Mesenchymal stem cell (in vitro differentiated cells and primary cell): ENCODE measurements around the gene DYNC1H1.

ENCODE experiments used
- DNase-seq: peaks from one replicate; pipeline ENCODE4 v3.0.0-alpha.2; 2013
- H2AFZ ChIP-seq: one replicate; pipeline ENCODE4 v1.6.1; 2013; ENCODE audit warnings: low read depth, mild to moderate bottlenecking, control low read depth, inconsistent platforms, low read length, moderate library complexity
- H2AK5ac ChIP-seq: 2 replicates; pipeline ENCODE4 v1.6.1; 2013; ENCODE audit warnings: low read length, moderate library complexity, mild to moderate bottlenecking, inconsistent platforms; ENCODE audit not compliant: severe bottlenecking
- H2BK120ac ChIP-seq: one replicate; pipeline ENCODE4 v1.6.1; 2013; ENCODE audit warnings: low read depth, mild to moderate bottlenecking, inconsistent platforms, low read length, moderate library complexity
- H2BK12ac ChIP-seq, 2 experiments: one replicate each; pipeline ENCODE4 v1.6.1; 2013; ENCODE audit warnings: inconsistent platforms in 2 of 2, low read length in 2 of 2, mild to moderate bottlenecking in 2 of 2, moderate library complexity in 2 of 2, control low read depth in 1 of 2
- H2BK15ac ChIP-seq: one replicate; pipeline ENCODE4 v1.6.1; 2013; ENCODE audit warnings: mild to moderate bottlenecking, low read depth, inconsistent platforms; ENCODE audit not compliant: poor library complexity, severe bottlenecking
- H2BK5ac ChIP-seq: 2 replicates; pipeline ENCODE4 v1.6.1; 2013; ENCODE audit warnings: low read depth, mild to moderate bottlenecking, low read length, control low read depth, inconsistent platforms; ENCODE audit not compliant: poor library complexity, severe bottlenecking
- H3K14ac ChIP-seq, 2 experiments: one replicate each; pipeline ENCODE4 v1.6.1; 2013; ENCODE audit warnings: inconsistent platforms in 2 of 2, low read length in 2 of 2, control low read depth in 1 of 2, mild to moderate bottlenecking in 1 of 2, moderate library complexity in 1 of 2
- H3K18ac ChIP-seq, 2 experiments: one replicate each; pipeline ENCODE4 v1.6.1; 2013; ENCODE audit warnings: inconsistent platforms in 2 of 2, low read length in 2 of 2, control low read depth in 1 of 2, low read depth in 1 of 2, mild to moderate bottlenecking in 1 of 2
- H3K23ac ChIP-seq, 2 experiments: one replicate each; pipeline ENCODE4 v1.6.1; 2013; ENCODE audit warnings: inconsistent platforms in 2 of 2, low read length in 2 of 2, mild to moderate bottlenecking in 2 of 2, moderate library complexity in 2 of 2, control low read depth in 1 of 2
- H3K27ac ChIP-seq: 2 replicates; pipeline ENCODE4 v1.5.1; 2013; ENCODE audit warnings: mild to moderate bottlenecking, moderate library complexity, low read length, control low read depth, inconsistent platforms; ENCODE audit not compliant: poor library complexity, severe bottlenecking
- H3K27me3 ChIP-seq, 2 experiments: 2 replicates each; pipeline versions ENCODE4 v1.6.1 to v1.7.0; 2013; ENCODE audit warnings: low read length in 2 of 2, mild to moderate bottlenecking in 2 of 2, moderate library complexity in 2 of 2, control low read depth in 1 of 2, inconsistent platforms in 1 of 2; ENCODE audit not compliant: control insufficient read depth in 1 of 2, insufficient read depth in 1 of 2
- H3K36me3 ChIP-seq, 2 experiments: 2 replicates each; pipeline versions ENCODE4 v1.6.1 to v1.7.0; 2013; ENCODE audit warnings: low read length in 2 of 2, control low read depth in 1 of 2, inconsistent platforms in 1 of 2, low read depth in 1 of 2, mild to moderate bottlenecking in 1 of 2; ENCODE audit not compliant: insufficient read depth in 2 of 2, control insufficient read depth in 1 of 2
- H3K4ac ChIP-seq, 2 experiments: one replicate each; pipeline ENCODE4 v1.6.1; 2013; ENCODE audit warnings: inconsistent platforms in 2 of 2, low read length in 2 of 2, mild to moderate bottlenecking in 2 of 2, moderate library complexity in 2 of 2, control low read depth in 1 of 2, low read depth in 1 of 2
- H3K4me1 ChIP-seq: 2 replicates; pipeline ENCODE4 v1.6.1; 2013; ENCODE audit warnings: low read depth, low read length, control low read depth; ENCODE audit not compliant: control insufficient read depth, insufficient read depth
- H3K4me2 ChIP-seq: 2 replicates; pipeline ENCODE4 v1.6.1; 2013; ENCODE audit warnings: low read length, mild to moderate bottlenecking, inconsistent platforms; ENCODE audit not compliant: poor library complexity, severe bottlenecking
- H3K4me3 ChIP-seq, 2 experiments: 2 replicates each; pipeline versions ENCODE4 v1.5.1 to v1.7.0; 2013; ENCODE audit warnings: low read length in 2 of 2, mild to moderate bottlenecking in 2 of 2, control low read depth in 1 of 2, low read depth in 1 of 2; ENCODE audit not compliant: insufficient read depth in 1 of 2
- H3K79me1 ChIP-seq: replicated peaks from 2 replicates; pipeline ENCODE4 v1.6.1; 2013; ENCODE audit warnings: mild to moderate bottlenecking, control low read depth, low read length, inconsistent platforms; ENCODE audit not compliant: poor library complexity, severe bottlenecking
- H3K9ac ChIP-seq: 2 replicates; pipeline ENCODE4 v1.7.0; 2013; ENCODE audit warnings: mild to moderate bottlenecking, low read length, moderate library complexity
- H3K9me3 ChIP-seq: 2 replicates; pipeline ENCODE4 v1.7.0; 2013; ENCODE audit warnings: mild to moderate bottlenecking, low read length; ENCODE audit not compliant: control insufficient read depth
- H4K8ac ChIP-seq: one replicate; pipeline ENCODE4 v1.6.1; 2013; ENCODE audit warnings: inconsistent platforms, mild to moderate bottlenecking, low read length, moderate library complexity
- H4K91ac ChIP-seq: one replicate; pipeline ENCODE4 v1.6.1; 2013; ENCODE audit warnings: mild to moderate bottlenecking, low read length, inconsistent platforms
- WGBS: methylation state at CpG from one replicate; pipeline ENCODE4 v1.1.7; 2013; ENCODE audit warnings: mixed read lengths; 5-methylcytosine and 5-hydroxymethylcytosine counted together

Gene DYNC1H1

GRCh38 chr14:101948666-101949216 lies 15.6 kb upstream of the DYNC1H1 start:
- peak overlapping the region; percentile 51 for H2AK5ac ChIP-seq
- peak overlapping the region in 1 of 2 experiments; percentile 51 for H3K23ac ChIP-seq
- peaks cover 0 to 7% of the 10 kb centered on the region in 2 experiments for H3K36me3 ChIP-seq
- peak overlapping the region; percentile 99 for H3K9ac ChIP-seq
- peak overlapping the region; percentile 96 for H3K27ac ChIP-seq
- H3K9me3 ChIP-seq: no peaks in the 10 kb centered on the region
- H3K4ac ChIP-seq: peak overlapping the region; percentile 54 to 89
- H3K27me3 ChIP-seq: no peaks in the 10 kb centered on the region
- peaks cover 9% of the 10 kb centered on the region for H3K4me1 ChIP-seq
- H2BK15ac ChIP-seq: no peak overlapping the region
- peak overlapping the region; percentile 70 to 95 for H3K4me3 ChIP-seq
- H3K18ac ChIP-seq: peak overlapping the region; percentile 65 to 93
- H2BK120ac ChIP-seq: peak overlapping the region; percentile 45
- 23% methylated on average over 29 of the region's 29 CpGs for WGBS
- peak overlapping the region; percentile 73 for H2AFZ ChIP-seq
- peak overlapping the region; percentile 86 for H4K8ac ChIP-seq
- H2BK12ac ChIP-seq: peak overlapping the region in 1 of 2 experiments; percentile 25
- peak overlapping the region; percentile 72 for H3K4me2 ChIP-seq
- peak overlapping the region; percentile 62 for H4K91ac ChIP-seq
- H2BK5ac ChIP-seq: no peak overlapping the region
- H3K79me1 ChIP-seq: peaks cover 17% of the 10 kb centered on the region
- peak overlapping the region in 1 of 2 experiments; percentile 97 for H3K14ac ChIP-seq
- DNase-seq: no peak

DNA sequence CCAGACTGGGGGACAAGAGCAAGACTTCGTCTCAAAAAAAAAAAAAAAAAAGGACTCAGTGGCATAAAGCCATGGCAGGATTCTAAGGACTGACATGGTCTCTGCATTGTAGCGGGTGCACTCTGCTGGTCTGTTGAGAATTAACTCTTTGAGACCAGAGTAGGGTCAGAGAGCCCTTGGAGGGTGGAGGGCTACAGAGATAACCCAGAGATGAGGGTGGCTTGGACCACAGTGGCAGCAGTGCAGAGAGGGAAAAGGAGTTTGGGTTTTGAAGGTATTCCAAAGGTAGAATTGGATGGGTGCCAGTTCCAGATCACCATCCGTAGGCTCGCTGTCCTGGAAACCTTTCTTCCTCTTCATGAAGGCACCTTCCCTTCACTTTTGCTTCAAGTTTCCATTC lies 14.3 kb upstream of the DYNC1H1 start:
- H2BK5ac ChIP-seq: no peak overlapping the region
- H3K9me3 ChIP-seq: no peaks in the 10 kb centered on the region
- peaks cover 9% of the 10 kb centered on the region for H3K4me1 ChIP-seq
- no peak overlapping the region for H4K91ac ChIP-seq
- peak overlapping the region in 1 of 2 experiments; percentile 44 for H3K4me3 ChIP-seq
- peaks cover 0 to 7% of the 10 kb centered on the region in 2 experiments for H3K36me3 ChIP-seq
- H3K27me3 ChIP-seq: no peaks in the 10 kb centered on the region
- H3K27ac ChIP-seq: no peak overlapping the region
- H2BK120ac ChIP-seq: no peak overlapping the region
- DNase-seq: no peak
- H3K18ac ChIP-seq: no peak overlapping the region
- no peak overlapping the region for H3K4me2 ChIP-seq
- H3K79me1 ChIP-seq: peaks cover 17% of the 10 kb centered on the region
- 96% methylated on average over 2 of the region's 4 CpGs for WGBS
- H2BK12ac ChIP-seq: no peak overlapping the region
- H2AK5ac ChIP-seq: no peak overlapping the region
- no peak overlapping the region for H2BK15ac ChIP-seq
- no peak overlapping the region for H3K4ac ChIP-seq
- H4K8ac ChIP-seq: no peak overlapping the region
- H3K9ac ChIP-seq: peak overlapping the region; percentile 50
- H2AFZ ChIP-seq: no peak overlapping the region
- no peak overlapping the region for H3K23ac ChIP-seq
- no peak overlapping the region for H3K14ac ChIP-seq

GRCh38 chr14:101950516-101951215 lies 13.7 kb upstream of the DYNC1H1 start:
- Histone ChIP-seq H2AK5ac (no peak overlapping the region), H2BK12ac (no peak overlapping the region), H3K4ac (no peak overlapping the region), H2AFZ (no peak overlapping the region), H3K14ac (no peak overlapping the region), H3K9me3 (no peaks in the 10 kb centered on the region), H4K91ac (no peak overlapping the region), H3K23ac (no peak overlapping the region), H2BK5ac (no peak overlapping the region), H4K8ac (no peak overlapping the region), H3K79me1 (peaks cover 17% of the 10 kb centered on the region), H3K4me3 (no peak overlapping the region), H3K27me3 (no peaks in the 10 kb centered on the region), H3K18ac (no peak overlapping the region), H3K4me1 (peaks cover 9% of the 10 kb centered on the region), H2BK120ac (no peak overlapping the region), H3K27ac (no peak overlapping the region), H2BK15ac (no peak overlapping the region), H3K36me3 (peaks cover 0 to 7% of the 10 kb centered on the region in 2 experiments), H3K4me2 (no peak overlapping the region), H3K9ac (peak overlapping the region; percentile 50)
- no peak for DNase-seq
- WGBS: 88% methylated on average over 4 of the region's 4 CpGs

DNA sequence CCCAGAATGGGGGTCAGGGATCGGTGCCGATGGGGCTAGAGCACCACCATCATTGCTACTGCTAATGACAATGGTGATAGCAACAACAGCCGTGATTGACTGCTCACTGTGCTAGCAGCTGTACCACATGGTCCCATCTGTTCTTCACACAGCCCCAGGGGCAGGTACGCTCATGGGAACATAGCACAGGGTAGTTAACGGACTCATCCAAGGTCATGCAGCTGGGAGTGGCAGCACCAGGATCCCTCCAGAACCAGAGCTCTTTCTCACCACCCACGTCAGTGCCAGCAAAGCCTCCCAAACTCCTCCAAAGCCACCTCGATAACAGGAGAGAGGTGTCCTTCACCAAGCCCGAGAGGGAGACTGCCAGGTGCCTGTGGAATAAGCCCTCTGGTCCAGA lies 11.2 kb upstream of the DYNC1H1 start:
- Histone ChIP-seq H3K9ac (no peak overlapping the region), H2AFZ (no peak overlapping the region), H2AK5ac (no peak overlapping the region), H3K36me3 (peaks cover 2 to 7% of the 10 kb centered on the region in 2 experiments), H4K91ac (no peak overlapping the region), H3K18ac (no peak overlapping the region), H2BK5ac (no peak overlapping the region), H2BK12ac (no peak overlapping the region), H3K4me2 (no peak overlapping the region), H3K4me1 (peaks cover 7% of the 10 kb centered on the region), H3K27ac (no peak overlapping the region), H3K27me3 (no peaks in the 10 kb centered on the region), H3K14ac (no peak overlapping the region), H2BK120ac (no peak overlapping the region), H4K8ac (no peak overlapping the region), H2BK15ac (no peak overlapping the region), H3K23ac (no peak overlapping the region), H3K9me3 (no peaks in the 10 kb centered on the region), H3K4ac (no peak overlapping the region), H3K4me3 (no peak overlapping the region), H3K79me1 (peaks cover 13% of the 10 kb centered on the region)
- no peak for DNase-seq
- 87% methylated on average over 8 of the region's 8 CpGs for WGBS
